ENCODE data around the gene PHYKPL. TPM values are rescaled to one million over a fixed set of nuclear protein-coding genes. Genes with fewer than 3 reads are reported as not detected.

PHYKPL gene
- total and polyA plus RNA-seq, 2 of the 4 experiments (the other 2 are of a cell fraction), result 10.0 to 24.5 TPM

DNA sequence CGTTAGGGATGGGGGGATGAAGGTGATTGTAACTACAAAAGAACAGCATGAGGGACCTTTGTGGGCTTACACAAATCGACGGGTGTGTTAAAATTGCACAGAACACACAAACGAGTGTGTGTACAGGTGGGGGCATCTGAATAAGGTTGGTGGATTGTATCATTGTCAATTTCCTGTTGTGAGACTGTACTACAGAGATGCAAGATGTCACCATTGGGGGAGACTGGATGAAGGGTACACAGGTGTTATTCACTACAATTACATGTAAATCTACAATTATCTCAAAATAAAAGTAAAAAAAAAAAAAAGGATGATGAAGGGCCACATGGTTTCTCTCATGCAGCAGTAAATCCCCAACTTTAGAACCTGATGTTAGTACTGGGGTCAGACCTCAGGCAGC is 31.4 kb upstream of the PHYKPL start:
- no peak overlapping the region for H2BK20ac ChIP-seq (ENCODE audit: low read depth, low read length)
- in situ Hi-C loops (cut with MboI; ENCODE audit: low sequenced_read_pairs), result no loop called here
- no peak overlapping the region for H3K4me2 ChIP-seq (ENCODE audit: low read depth, low read length)
- no peak overlapping the region for H3K27ac ChIP-seq (ENCODE audit: insufficient read depth, low read length)
- no peaks in the 10 kb centered on the region for H4K20me1 ChIP-seq (ENCODE audit: insufficient read depth, low read length)
- BruUV-seq (replicated peaks), result no TSS peak
- no peaks in the 10 kb centered on the region for H3K36me3 ChIP-seq (ENCODE audit: control insufficient read depth, insufficient read depth, low read length)
- no peak overlapping the region for H2BK5ac ChIP-seq (ENCODE audit: low read depth, low read length, poor library complexity, severe bottlenecking)
- DNase-seq (no peak), ATAC-seq (ENCODE audit: low read depth) (no peak)
- no peak overlapping the region for H2BK120ac ChIP-seq (ENCODE audit: low read depth, low read length)
- H2BK15ac ChIP-seq (ENCODE audit: low read depth, low read length), result no peak overlapping the region
- ChIA-PET CTCF (no interaction called here), POLR2A (ENCODE audit: unreplicated experiment) (no interaction called here)
- no peak overlapping the region for H2AFZ ChIP-seq (replicated peaks; ENCODE audit: low read length, poor library complexity)
- H2AK9ac ChIP-seq (replicated peaks; ENCODE audit: low read depth, low read length, poor library complexity), result no peak overlapping the region
- no peak overlapping the region for H3K23ac ChIP-seq (ENCODE audit: low read depth, low read length)
- dilution Hi-C loops (cut with HindIII; ENCODE audit: low sequenced_read_pairs, unreplicated experiment), result no loop called here
- H4K91ac ChIP-seq (ENCODE audit: insufficient read depth, low read depth, low read length), result no peak overlapping the region
- 33% methylated on average over 1 of the region's 4 CpGs; no CpG with 5 or more reads in 1 of the 2 experiments for WGBS, 2 experiments (ENCODE audit: extremely low coverage in 2 of 2, insufficient read length in 1 of 2)
- H3K4ac ChIP-seq (ENCODE audit: low read depth, low read length), result no peak overlapping the region
- TF ChIP-seq, protein P1, sequence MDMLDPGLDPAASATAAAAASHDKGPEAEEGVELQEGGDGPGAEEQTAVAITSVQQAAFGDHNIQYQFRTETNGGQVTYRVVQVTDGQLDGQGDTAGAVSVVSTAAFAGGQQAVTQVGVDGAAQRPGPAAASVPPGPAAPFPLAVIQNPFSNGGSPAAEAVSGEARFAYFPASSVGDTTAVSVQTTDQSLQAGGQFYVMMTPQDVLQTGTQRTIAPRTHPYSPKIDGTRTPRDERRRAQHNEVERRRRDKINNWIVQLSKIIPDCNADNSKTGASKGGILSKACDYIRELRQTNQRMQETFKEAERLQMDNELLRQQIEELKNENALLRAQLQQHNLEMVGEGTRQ (IDR thresholded peaks at IDR 0.05; ENCODE audit: low read depth, low read length), result no peak
- TF ChIP-seq NFE2L2 (IDR thresholded peaks at IDR 0.05; ENCODE audit: low read depth, low read length), result no peak
- no peak for TF ChIP-seq RAD21 (IDR thresholded peaks at IDR 0.05; ENCODE audit: low read length)
- TF ChIP-seq CEBPB (IDR thresholded peaks at IDR 0.05; ENCODE audit: low read depth, low read length), result no peak
- TF ChIP-seq CHD1 (IDR thresholded peaks at IDR 0.05; ENCODE audit: low read depth, low read length), result no peak
- no peak for TF ChIP-seq SMC3 (IDR thresholded peaks at IDR 0.05; ENCODE audit: low read depth, low read length)
- TF ChIP-seq BHLHE40 (IDR thresholded peaks at IDR 0.05; ENCODE audit: low read depth, low read length), result no peak
- TF ChIP-seq, protein P2, sequence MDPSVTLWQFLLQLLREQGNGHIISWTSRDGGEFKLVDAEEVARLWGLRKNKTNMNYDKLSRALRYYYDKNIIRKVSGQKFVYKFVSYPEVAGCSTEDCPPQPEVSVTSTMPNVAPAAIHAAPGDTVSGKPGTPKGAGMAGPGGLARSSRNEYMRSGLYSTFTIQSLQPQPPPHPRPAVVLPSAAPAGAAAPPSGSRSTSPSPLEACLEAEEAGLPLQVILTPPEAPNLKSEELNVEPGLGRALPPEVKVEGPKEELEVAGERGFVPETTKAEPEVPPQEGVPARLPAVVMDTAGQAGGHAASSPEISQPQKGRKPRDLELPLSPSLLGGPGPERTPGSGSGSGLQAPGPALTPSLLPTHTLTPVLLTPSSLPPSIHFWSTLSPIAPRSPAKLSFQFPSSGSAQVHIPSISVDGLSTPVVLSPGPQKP (IDR thresholded peaks at IDR 0.05; ENCODE audit: borderline replicate concordance, low read depth, low read length), result no peak
- TF ChIP-seq MAZ (IDR thresholded peaks at IDR 0.05; ENCODE audit: borderline replicate concordance, low read depth, low read length), result no peak
- no peak for TF ChIP-seq RFX5 (IDR thresholded peaks at IDR 0.05; ENCODE audit: low read depth, low read length)
- no peak for TF ChIP-seq MAFK (IDR thresholded peaks at IDR 0.05; ENCODE audit: low read depth, low read length)
- TF ChIP-seq, protein P3, sequence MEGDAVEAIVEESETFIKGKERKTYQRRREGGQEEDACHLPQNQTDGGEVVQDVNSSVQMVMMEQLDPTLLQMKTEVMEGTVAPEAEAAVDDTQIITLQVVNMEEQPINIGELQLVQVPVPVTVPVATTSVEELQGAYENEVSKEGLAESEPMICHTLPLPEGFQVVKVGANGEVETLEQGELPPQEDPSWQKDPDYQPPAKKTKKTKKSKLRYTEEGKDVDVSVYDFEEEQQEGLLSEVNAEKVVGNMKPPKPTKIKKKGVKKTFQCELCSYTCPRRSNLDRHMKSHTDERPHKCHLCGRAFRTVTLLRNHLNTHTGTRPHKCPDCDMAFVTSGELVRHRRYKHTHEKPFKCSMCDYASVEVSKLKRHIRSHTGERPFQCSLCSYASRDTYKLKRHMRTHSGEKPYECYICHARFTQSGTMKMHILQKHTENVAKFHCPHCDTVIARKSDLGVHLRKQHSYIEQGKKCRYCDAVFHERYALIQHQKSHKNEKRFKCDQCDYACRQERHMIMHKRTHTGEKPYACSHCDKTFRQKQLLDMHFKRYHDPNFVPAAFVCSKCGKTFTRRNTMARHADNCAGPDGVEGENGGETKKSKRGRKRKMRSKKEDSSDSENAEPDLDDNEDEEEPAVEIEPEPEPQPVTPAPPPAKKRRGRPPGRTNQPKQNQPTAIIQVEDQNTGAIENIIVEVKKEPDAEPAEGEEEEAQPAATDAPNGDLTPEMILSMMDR (conservative IDR thresholded peaks at IDR 0.05; ENCODE audit: low read depth, low read length), result no peak
- TF ChIP-seq MXI1 (IDR thresholded peaks at IDR 0.05; ENCODE audit: borderline replicate concordance, low read depth, low read length), result no peak
- no peak for TF ChIP-seq RCOR1 (IDR thresholded peaks at IDR 0.05; ENCODE audit: insufficient replicate concordance, low read length)
- TF ChIP-seq FOS (IDR thresholded peaks at IDR 0.05; ENCODE audit: low read depth, low read length), result no peak
- TF ChIP-seq POLR2A (IDR thresholded peaks at IDR 0.05; ENCODE audit: low read depth, low read length), result no peak
- intact Hi-C loops (cut with micrococcal nuclease), result no loop called here
- no peak overlapping the region for H3K56ac ChIP-seq (ENCODE audit: extremely low read depth, insufficient read depth, low read length)
- H3K9me3 ChIP-seq (ENCODE audit: control insufficient read depth, insufficient read depth, low read length), result no peaks in the 10 kb centered on the region
- H3K4me1 ChIP-seq (ENCODE audit: control insufficient read depth, insufficient read depth, low read length), result no peaks in the 10 kb centered on the region
- H3K4me3 ChIP-seq (ENCODE audit: insufficient read depth, low read depth, low read length), result no peak overlapping the region
- H3K9ac ChIP-seq (ENCODE audit: low read depth, low read length), result no peak overlapping the region
- H3K18ac ChIP-seq (ENCODE audit: low read depth, low read length), result no peak overlapping the region
- no peak overlapping the region for H2AK5ac ChIP-seq (ENCODE audit: low read depth, low read length)
- no peaks in the 10 kb centered on the region for H3K9me1 ChIP-seq (ENCODE audit: insufficient read depth, low read length)
- no peak overlapping the region for H3K14ac ChIP-seq (replicated peaks; ENCODE audit: low read depth, low read length)
- no peaks in the 10 kb centered on the region; the same call in 1 of the 2 replicates for H3K27me3 ChIP-seq (ENCODE audit: control insufficient read depth, insufficient read depth, low read length)
- no peak overlapping the region for H4K5ac ChIP-seq (ENCODE audit: low read depth, low read length)
- no peaks in the 10 kb centered on the region for H3K79me1 ChIP-seq (ENCODE audit: low read depth in 1 of 2, low read length in 2 of 2)
- no peak overlapping the region for H4K8ac ChIP-seq (ENCODE audit: low read depth in 2 of 2, low read length in 2 of 2)

All from IMR-90 (cell line).